Activated CD4-positive, alpha-beta T cell treated with anti-CD3 and anti-CD28 coated beads, Interleukin-2, amount 50 U/mL, for 24 hours (primary cell): Measurements from ENCODE around the gene NUPR2.
"Not testable (repeated sequence)": the region's sequence is repeated elsewhere in the genome, so short reads cannot be mapped to it uniquely, and the experiment has no call there.

ENCODE experiments used
- DNase-seq, 2 donors: peaks; one replicate each; pipeline ENCODE4 v3.0.0-alpha.2; 2020; ENCODE audit warnings: low read depth in 1 of 2, low spot score in 1 of 2

Gene NUPR2

DNA sequence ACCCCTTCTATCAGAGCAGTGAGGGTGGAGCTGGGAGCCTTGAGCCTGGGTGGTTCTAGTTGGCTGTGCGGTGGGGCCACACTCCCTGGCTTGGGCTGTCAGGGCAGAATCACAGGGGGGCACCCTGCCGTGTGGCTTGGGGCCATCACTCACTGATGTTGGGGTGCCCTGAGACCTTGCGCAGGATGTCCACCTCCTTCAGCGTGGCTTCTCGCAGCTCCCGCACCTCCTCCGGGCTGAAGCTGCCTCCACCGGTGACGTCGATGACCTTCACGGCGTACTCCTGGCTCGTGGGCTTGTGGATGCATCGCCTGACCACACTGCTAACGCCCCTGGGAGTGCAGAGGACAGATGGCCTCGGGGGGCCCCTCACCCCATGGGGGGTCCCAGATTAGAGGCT, 28.8 kb downstream of the NUPR2 start:
- DNase-seq: no peak

DNA sequence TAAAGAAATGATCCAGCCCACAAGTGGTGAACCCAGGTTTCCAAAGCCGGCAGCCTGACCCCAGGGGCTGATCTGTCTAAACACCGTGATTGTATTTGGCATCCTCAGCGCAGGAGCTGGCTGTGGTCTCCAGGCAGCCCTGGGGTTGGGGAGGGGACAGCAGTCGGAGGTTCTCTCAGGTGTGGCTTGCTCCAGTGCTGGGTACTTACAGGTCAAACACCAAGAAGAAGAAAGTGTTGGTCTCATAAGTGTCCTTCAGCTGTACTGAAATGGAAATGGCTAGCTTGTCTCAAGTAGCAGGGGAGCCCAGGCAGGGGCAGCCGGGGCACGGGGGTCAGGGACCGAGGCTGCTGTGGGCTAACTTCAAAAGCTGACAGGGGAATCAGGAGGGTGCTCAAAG, 29.5 kb downstream of the NUPR2 start:
- DNase-seq: no peak

DNA sequence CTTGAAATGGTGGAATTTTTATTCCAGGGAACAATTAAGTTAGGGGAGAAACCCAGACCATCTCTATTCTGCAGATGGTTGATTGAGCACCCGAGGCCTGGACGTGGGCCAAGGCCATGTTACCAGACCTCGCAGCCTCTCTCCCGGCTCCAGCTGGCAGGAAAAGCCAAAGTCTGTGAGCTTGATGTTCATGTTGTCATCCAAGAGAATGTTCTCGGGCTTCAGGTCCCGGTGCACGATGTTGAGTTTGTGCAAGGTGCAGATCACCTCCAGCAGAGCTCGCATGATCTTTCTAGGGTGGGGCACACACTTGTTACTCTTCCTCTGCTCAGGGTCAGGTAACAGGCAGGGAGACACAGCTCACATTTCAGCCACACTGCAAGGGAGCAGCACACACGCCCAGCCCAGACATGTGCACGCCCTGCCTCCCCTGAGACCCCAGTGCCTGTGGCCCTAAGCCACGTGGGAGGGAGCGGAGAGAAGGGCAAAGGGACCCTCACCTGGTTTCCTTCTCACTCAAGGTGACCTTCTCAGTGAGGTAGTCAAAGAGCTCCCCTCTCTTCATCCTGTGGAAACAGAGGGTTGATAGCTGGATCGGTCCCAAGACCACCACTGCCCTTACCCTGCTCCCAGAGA, 32.9 kb downstream of the NUPR2 start:
- DNase-seq: no peak

DNA sequence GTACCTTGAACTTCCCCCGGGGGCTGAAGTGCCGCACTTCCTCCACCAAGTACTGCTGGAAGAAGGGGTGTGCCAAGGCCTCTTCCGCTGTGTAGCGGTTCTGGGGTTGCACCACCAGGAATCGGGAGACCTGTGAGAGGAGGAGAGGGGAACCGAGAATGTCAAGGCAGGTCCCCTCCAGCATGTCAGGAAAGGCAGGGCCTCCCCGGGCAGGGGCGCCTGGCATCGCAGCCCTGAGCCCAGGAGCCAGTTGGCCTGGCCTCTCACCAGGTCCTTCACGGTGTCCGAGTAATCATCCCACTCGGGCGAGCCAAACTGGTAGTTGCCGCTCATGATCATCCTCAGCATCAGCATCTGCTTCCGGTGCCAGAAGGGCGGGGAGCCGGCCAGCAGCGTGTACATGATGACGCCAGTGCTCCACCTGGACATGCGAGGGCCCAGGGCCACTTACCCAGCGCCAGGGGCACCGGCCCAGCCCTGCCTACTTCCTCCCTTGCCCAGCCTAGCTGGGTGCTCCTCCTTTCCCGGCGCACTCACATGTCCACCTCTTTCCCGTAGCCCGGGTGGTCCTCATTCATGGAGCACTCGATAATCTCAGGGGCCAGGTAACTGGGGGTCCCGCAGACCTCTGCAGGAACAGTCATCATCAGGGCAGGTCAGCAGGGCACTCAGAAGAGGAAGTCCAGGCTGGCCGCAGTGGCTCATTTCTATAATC, 34.4 kb downstream of the NUPR2 start:
- no peak for DNase-seq

DNA sequence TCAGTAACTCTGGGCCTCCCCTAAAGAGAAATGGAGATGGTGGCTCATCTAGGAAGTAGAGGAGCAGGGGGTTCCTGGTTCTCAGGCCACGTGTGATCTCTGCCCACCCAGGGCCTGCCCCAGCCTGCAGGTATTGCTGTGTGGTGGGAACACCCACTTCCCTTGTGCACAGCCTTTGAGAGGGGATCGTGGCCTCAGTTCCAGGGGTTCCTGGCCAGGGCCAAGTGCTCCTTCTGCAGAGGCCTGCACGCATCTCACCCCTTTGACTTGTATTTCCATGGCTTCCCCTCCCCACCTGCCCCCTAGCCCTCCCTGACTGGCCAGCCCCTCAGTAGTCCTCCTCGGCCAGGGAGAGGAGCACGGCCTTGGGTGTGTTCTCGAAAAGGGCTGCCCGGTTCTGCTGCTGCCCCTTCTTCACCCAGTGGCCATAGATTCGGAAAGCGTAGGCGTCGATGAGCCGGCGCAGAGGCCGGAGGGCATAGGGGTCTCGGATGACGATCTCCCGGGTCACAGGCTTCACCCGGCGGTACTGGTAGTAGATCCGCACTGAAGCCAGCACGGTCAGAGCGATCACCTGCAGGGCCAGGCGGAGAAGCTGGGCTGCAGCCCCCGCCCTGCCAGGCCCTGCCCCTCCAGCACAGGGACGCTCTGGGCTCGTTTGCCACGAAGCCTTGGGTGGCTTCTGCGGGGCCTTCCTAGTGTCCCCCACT, 35.3 kb downstream of the NUPR2 start:
- DNase-seq: not testable (repeated sequence)

DNA sequence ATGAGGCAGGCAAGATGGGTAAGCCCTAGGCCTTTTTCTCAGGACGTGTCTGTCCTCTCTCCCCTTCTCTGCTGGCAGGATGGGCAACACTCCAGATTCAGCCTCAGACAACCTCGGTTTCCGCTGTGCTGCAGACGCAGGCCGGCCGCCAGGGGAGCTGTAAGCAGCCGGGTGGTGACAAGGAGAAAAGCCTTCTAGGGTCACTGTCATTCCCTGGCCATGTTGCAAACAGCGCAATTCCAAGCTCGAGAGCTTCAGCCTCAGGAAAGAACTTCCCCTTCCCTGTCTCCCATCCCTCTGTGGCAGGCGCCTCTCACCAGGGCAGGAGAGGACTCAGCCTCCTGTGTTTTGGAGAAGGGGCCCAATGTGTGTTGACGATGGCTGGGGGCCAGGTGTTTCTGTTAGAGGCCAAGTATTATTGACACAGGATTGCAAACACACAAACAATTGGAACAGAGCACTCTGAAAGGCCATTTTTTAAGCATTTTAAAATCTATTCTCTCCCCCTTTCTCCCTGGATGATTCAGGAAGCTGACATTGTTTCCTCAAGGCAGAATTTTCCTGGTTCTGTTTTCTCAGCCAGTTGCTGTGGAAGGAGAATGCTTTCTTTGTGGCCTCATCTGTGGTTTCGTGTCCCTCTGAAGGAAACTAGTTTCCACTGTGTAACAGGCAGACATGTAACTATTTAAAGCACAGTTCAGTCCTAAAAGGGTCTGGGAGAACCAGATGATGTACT, 36.6 kb downstream of the NUPR2 start:
- no peak for DNase-seq

DNA sequence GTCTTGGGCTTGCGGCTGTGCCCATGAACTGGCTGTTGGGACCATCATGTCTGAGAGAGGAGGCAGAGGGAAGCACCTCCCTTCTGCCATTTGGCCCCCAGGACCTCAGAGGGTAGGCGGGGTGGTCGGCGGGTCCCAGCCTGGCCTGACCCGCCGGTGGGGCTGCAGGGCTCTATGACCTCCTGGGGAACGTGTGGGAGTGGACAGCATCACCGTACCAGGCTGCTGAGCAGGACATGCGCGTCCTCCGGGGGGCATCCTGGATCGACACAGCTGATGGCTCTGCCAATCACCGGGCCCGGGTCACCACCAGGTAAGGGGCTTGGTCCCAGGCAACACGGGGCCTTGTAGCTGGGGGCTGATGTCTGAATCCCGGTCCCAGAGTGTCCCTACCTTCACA, 38.0 kb downstream of the NUPR2 start:
- DNase-seq: no peak

DNA sequence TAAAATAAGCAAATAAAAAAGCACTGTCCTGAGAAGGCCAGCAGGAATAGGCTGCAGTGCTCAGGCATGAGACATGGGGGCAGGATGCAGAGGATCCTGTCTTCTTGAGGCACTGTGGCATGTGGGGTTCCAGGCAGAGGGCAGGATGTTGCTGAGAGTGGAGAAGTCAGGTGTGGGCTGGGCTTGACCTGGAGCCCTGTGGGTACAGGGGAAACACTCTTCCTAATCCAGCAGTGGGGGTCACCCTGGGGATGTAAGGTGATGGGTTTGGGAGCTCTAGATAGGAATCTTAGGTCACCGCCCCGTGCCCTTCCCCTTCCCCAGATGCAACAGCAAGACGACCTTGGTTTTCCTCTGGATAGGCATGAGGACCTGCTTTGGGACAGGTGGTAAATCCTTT, 38.5 kb downstream of the NUPR2 start:
- DNase-seq: no peak

DNA sequence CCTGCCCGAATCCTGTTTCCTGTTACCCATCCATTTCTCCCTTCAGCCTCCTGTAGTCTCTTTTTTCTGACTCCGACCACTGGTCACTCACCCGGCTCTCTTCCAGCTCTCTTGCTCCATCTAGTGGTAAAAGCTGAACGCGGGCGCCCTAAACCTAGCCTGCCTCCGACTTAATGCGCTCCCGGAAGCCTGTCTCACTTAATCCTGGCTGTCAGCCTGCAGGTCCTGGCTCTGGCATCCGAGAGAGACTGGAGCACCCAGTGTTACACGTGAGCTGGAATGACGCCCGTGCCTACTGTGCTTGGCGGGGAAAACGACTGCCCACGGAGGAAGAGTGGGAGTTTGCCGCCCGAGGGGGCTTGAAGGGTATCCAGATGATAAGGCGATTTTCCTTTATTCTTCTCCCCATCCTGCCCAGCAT, 41.8 kb downstream of the NUPR2 start:
- DNase-seq: peak; percentile 45 to 53

DNA sequence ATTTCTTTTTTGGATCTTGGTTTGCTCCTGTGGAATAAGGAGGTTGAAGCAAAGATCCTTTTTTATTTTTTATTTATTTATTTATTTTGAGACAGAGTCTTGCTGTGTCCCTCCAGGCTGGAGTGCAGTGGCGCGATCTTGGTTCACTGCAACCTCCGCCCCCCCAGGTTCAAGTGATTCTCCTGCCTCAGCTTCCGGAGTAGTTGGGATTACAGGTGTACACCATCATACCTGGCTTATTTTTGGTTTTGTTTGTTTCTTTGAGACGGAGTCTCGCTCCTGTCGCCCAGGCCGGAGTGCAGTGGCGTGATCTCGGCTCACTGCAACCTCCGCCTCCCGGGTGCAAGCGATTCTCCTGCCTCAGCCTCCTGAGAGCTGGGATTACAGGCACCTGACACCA, 49.8 kb downstream of the NUPR2 start:
- not testable (repeated sequence) for DNase-seq
